ENCODE data around the gene OOSP4B.
"Not testable (repeated sequence)": the region's sequence is repeated elsewhere in the genome, so short reads cannot be mapped to it uniquely, and the experiment has no call there.

The OOSP4B gene

DNA sequence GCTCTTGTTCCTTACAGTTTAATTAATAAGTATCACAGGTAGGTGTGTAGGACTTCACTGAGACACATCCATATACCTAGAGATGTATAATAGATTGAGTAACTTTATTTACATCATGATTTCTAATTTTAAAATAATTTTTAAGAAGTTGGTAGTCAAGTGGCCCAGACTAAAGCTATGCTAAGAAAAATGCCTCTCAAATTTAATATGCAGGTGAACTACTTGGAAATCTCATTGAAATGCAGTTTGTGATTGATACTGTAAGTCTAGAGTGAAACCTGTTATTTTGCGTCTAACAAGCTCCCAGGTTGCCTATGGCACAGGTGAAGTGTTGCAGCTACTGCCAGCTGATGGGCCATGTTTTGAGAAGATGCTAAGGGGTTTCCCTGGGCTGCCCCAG is at the start of gene OOSP4B:
TSS of gene OOSP4B (plus strand) at position 301 of the 400 bp plus-strand sequence.
- no peak for DNase-seq

DNA sequence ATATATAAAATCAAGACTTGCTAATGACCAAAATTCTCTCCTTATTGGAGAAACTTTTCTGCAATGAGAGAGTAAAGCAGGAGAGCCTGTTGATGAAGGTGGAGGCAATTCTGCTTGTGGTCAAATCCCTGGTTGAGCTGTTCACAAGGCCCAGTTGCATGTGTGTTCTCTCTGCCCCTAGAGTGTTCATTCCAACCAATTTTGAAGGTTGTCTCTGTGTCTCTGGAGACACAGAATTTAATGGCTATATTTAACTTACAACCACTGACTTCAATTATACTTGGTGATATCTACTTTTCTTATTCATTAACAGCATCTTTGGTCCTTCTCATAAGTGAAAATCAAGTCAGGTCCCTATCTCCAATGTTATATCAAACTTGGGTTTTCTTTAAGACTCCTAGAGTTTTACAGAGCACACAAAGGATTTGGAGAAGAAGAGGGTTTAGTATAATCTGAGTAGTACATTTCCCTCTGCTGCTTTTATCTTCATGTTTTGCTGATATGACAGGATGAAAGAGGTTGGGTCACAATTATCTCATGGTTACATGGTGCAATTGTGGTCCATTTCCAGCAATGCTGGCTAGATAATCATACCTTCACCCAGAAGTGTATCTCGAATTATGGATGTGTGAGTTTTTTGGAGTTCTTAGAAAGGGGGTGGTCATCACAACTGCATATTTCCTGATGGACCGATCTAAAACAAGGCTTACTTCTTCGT is 49.1 kb upstream of the OOSP4B start:
- no peak for DNase-seq

DNA sequence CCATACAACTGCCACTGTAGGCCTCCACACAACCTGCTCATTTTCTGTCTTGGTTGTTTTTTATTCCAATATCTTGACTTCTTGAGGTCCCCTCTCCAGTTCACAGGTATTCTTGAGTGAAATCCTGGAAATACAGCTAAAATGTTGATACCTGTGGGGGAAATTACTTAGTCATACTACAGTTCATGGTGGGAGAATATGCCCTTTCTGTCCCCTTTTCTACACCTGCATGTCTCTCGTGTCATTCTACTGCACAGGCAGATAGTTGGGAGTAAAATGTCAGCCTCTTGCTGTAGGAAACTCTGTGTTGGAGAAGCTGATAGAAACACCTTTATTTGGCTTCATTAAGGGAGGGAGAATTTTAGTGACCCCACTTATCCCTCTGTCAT is 48.6 kb upstream of the OOSP4B start:
- no peak for DNase-seq

DNA sequence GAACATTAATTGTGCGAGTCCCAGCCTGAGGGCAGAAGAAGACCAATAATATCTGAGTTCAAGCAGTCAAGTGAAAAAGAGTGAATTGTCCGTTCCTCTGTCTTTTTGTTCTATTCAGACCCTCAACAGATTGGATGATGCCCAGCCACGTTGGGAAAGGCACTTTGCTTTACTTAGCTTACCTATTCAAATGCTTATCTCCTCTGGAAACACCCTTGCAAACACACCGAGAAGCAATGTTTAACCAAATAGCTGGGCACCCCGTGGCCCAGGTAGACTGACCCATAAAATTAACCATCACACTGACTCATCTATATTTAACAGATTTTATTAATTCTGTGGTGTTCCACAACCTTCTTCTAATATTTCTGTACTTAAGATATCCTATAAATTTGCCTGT is 43.9 kb upstream of the OOSP4B start:
- no peak for DNase-seq

DNA sequence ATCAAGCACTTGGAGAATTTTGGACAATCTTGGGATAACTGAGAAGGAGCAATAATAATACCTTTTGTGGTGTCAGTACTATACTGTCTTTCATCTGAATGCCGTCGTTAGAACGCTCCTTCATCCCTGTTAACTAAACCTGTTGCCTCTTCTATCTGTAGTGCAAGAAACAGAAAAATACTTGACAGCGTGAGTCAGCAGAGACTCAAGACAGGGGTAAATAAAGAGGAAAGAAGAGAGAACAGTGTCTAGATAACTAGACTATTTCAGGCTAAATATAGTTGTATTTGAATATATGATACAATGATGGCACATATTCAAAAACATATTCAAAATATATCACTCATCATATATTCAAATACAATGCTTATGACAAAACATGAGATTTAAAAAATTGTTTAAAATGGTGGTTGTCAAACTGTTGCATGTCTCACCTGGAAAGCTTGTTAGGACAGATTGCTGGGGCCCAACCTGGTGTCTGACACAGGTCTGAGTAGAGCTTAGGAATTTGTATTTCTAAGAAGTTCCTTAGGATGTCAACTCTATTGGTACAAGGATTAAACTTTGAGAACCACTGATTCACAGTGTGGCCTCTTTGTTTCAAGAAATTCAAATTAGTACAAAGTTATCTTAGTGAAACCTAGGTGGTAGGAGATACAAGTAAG is 35.7 kb upstream of the OOSP4B start:
- no peak for DNase-seq

DNA sequence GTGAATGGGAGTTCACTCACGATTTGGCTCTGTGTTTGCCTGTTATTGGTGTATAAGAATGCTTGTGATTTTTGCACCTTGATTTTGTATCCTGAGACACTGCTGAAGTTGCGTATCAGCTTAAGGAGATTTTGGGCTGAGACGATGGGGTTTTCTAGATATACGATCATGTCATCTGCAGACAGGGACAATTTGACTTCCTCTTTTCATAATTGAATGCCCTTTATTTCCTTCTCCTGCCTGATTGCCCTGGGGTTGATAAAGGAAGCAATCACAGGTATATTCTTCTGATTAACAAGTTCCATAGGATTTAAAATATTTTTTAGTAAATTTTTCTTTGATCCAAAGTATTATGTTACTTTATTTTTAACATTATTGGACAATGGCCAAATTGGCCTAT is 34.9 kb upstream of the OOSP4B start:
- not testable (repeated sequence) for DNase-seq

DNA sequence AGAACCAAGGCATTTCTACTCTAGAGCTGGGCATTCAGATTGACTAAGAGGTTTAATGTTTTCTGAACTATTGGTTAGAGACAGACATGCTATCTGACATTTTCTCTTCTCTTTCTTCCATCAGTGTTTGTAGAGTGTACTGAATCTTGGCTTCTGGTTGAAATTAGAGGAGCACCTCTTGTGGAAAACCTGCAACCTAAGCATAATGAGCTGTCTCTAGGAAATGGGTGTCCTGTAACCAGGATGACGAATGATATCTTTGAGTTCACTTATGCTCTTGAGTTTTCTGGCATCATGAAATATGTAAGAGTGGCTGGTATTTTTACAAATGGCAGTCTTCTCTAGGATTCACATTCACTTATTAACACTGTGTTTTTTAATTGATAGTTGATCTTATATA is 33.8 kb upstream of the OOSP4B start:
- no peak for DNase-seq

DNA sequence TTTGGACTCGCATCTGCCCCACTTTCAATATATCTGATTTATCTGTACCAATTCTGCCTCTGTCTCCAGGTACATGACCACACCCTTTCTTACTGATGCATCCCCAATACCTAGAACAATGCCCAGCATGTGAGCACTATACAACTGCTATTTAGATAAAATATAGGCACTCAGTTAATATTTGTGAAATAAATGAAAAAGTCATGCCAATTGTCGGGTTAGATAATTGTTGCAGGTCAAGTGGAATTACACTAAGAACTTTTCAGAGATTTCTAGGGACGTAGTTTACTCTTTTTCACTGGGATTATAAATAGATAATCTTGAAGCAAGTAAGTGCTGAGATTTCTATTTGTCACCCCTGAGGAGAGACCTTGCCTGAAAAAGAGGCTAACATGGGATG is 32.6 kb upstream of the OOSP4B start:
- DNase-seq: no peak

DNA sequence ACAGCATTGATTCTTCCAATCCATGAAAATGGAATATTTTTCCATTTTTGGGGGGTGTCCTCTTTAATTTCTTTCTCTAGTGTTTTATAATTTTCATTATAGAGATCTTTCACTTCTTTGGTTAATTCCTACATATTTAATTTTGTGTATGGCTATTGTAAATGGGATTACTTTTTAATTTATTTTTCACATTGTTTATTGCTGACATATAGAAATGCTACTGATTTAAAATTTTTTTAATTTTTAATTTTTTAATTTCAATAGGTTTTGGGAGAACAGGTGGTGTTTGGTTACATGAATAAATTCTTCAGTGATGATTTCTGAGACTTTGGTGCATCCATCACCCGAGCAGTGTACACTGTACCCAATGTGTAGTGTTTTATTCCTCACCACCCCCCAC is 26.6 kb upstream of the OOSP4B start:
- no peak for DNase-seq

DNA sequence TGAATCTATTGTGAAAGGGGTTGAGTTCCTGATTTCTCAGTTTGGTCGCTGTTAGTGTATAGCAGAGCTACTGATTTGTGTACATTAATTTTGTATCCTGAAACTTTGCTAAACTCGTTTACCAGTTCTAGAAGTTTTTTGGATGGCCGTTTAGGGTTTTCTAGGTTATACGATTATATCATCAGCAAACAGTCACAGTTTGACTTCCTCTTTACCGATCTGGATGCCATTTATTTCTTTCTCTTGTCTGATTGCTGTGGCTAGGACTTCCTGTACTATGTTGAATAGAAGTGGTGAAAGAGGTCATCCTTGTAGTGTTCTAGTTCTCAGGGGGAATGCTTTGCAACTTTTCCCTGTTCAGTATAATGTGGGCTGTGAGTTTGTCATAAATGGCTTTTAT is 24.6 kb upstream of the OOSP4B start:
- no peak for DNase-seq

DNA sequence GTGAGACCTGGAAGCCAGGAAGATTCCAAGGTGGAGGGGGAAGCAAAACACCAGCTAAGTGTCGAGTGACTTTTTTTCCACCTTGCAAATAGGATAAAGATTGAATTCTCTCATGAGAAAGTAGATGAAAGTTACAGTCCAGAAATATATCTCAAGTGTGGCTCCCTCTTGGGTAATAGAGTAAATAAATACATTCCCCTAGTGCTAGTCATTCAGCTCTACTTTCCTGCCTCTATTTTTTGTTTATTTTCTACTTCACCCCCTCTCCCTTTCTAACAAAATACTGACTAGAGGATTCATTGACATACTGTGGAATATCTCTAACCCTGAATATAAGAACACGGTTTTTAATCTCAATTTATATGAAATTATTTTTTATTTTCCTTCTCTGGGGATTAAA is 19.2 kb upstream of the OOSP4B start:
- DNase-seq: no peak

DNA sequence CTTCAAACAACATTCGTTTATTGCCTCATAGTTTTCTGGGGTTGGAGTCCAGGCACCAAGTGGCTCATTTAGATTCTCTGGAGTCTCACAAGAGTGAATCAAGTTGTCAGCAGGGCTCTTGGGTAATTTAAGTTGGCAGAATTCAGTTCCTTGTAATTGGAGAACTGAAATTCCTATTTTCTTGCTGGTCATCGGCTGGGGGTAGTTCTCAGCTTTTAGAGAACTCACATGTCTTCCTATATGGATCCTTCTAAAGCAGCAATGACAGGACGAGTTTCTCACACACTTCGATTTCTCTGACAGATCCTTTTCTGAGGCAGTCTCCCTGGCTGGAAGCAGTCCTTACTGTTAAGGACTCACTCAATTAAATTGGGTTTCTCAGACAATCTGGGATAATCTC is 17.3 kb upstream of the OOSP4B start:
- no peak for DNase-seq

DNA sequence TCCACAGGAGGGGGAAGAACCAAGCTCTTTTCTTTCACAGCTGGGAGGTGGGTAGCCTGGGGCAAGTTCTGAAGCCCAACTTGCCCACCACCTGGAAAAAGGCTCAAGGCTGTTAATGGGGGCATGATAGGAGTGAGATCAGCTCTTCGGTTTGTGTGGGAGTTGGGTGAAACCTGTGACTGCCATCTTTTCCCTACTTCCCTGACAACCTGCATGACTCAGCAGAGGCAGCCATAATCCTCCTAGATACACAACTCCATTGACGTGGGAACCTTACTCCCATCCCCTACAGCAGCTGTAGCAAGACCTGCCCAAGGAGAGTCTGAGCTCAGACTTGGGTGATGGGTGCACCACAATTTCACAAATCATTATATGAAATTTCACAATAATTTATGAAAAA is 13.3 kb upstream of the OOSP4B start:
- DNase-seq: no peak

DNA sequence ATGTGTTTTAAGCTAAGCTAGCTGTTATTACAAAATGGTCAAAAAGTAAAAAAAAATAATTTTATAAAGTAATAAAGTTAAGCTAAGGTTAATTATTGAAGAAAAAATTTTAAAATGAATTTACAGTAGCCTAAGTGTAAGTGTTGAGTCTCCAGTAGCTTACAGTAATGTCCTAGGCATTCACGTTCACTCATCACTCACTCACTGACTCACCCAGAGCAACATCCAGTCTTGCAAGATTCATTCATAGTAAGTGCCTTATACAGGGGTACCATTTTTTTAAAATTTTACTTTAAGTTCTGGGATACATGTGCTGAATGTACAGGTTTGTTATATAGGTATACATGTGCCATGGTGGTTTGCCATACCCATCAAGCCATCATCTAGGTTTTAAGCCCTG is 11.6 kb upstream of the OOSP4B start:
- DNase-seq: no peak

DNA sequence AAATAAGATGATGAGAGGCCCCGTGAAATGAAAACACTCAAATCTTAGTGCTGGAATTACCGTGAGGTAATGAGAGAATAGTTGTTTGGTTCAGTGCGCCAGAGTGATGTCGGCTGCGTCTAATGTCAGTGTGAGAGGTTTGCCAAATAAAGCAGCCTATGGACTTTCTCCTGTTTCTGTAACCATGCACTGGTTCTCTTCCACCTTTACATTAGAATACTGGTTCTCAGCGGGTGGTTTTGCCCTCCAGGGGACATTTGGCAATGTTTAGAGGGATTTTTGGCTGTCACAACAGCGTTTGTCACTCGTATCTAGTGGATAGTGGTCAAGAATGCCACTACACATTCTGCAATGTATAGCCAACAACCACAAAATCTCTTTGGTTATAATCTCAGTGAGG is 1.1 kb downstream of the OOSP4B start:
- no peak for DNase-seq

DNA sequence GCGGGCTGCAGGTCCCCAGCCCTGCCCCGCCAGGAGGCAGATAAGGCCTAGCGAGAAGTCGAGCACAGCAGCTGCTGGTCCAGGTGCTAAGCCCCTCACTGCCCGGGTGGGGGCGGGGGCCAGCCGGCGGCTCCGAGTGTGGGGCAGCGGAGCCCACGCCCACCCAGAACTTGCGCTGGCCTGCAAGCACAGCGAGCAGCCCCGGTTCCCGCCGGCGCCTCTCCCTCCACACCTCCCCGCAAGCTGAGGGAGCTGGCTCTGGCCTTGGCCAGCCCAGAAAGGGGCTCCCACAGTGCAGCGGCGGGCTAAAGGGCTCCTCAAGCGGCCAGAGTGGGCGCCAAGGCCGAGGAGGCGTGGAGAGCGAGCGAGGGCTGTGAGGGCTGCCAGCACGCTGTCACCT is 3.4 kb downstream of the OOSP4B start:
- DNase-seq: not testable (repeated sequence)

DNA sequence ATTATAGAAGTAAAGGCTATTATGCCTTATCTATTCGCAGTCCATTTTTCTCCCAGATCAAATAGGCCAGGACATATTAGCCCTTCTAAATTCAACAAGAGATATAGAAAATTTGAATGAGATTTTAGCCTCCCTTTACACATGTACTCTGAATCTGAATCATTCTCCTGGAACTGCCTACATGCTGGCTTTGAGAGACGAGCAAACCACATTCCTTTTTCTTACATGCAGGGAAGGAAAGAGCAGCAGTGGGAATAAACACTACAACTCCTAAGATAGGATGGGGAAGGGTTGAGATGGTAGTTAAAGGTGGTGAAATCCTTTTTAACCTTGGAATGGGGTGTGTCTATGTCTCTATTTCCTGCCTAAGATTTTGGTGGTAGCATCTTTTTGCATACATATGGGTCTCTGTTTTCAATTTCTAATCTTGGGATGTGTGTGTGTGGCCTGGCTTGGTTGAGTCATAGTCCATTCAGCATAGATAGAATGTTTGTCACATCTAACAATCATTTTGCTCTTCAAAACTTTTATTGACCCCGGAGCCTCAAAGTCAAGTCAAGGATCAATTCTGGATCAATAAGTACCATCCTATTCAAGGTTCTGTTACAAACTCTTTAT is 12.1 kb downstream of the OOSP4B start:
- no peak for DNase-seq

DNA sequence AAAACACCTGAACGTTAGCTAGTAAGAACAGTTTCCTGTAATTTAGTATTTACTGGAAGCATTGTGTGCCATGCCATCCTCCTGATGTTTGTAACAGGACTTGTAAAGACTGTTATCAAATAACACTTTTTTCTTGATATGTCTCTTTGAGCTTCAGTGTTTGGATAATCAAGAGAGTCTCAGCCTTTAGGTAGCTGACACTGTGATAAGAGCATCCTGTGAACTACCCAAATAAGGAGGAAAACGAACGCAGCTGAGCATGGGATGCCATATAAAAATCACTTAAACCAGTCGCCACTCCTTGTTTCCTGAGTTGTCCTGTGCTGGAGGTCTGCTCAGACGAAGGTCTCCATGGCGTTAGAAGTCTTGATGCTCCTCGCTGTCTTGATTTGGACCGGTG is 23.1 kb downstream of the OOSP4B start, which contains the start of gene OOSP2:
TSS of gene OOSP2 (plus strand) at position 301 of the 400 bp plus-strand sequence. CDS start at position 352, 51 bp downstream.
- DNase-seq: no peak

DNA sequence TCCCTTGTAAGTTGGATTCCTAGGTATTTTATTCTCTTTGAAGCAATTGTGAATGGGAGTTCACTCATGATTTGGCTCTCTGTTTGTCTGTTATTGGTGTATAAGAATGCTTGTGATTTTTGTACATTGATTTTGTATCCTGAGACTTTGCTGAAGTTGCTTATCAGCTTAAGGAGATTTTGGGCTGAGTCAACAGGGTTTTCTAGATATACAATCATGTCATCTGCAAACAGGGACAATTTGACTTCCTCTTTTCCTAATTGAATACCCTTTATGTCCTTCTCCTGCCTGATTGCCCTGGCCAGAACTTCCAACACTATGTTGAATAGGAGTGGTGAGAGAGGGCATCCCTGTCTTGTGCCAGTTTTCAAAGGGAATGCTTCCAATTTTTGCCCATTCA is 33.4 kb downstream of the OOSP4B start:
- DNase-seq: not testable (repeated sequence)

DNA sequence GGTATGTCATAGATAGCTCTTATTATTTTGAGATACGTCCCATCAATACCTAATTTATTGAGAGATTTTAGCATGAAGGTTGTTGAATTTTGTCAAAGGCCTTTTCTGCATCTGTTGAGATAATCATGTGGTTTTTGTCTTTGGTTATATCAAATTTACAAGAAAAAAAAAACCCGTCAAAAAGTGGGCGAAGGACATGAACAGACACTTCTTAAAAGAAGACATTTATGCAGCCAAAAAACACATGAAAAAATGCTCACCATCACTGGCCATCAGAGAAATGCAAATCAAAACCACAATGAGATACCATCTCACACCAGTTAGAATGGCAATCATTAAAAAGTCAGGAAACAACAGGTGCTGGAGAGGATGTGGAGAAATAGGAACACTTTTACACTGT is 33.9 kb downstream of the OOSP4B start:
- DNase-seq: not testable (repeated sequence)

DNA sequence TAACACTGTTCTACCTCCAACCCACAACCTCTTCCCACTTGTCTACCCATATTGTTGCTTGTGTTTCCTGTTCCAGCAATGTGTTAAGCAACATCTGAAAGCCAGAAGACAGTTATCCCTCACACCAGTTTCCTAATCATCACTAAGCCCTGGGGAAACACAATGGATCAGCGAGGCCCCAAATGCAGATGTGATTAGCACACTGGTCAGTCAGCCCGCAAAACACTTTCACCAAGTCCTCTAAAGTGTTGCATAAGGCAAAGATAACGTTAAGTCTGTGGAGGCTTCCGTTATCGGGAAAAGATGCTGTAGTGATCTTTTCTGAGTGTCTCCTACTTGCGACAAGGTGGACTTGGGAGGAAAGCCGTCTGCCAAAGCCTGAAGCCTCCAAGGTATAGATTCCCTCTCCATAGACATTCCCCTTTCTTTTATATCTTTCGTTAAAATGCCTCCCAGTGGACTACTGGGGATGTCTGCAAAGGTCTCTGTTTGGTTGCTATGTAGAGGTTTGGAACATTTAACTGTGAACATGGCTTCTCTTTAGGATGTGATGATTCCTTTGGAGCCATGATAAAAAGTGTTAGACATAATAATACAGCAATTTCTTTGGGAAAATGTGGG is 39.5 kb downstream of the OOSP4B start, which contains the start of gene MS4A3:
TSS of gene MS4A3 (plus strand) at position 317 of the 621 bp plus-strand sequence. CDS start 4,496 bp downstream, outside the sequence.
- no peak for DNase-seq

DNA sequence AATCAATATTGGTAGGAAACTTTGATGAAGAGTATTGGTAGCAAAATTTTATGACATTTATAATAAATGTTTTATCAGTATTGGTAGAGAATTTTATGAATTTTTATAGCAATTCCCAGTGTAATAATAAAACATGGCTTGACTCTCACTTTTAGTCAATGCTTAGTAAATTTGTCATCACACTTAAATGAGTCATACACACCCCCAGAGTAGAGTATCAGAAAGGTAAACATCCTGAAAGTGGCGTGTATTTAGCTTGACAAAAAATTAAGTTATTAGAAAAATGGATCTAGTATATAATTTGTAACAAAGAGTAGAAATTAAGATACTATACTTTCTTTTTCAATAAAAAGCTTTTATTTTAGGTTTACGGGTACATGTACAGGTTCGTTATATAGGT is 42.1 kb downstream of the OOSP4B start:
- no peak for DNase-seq

DNA sequence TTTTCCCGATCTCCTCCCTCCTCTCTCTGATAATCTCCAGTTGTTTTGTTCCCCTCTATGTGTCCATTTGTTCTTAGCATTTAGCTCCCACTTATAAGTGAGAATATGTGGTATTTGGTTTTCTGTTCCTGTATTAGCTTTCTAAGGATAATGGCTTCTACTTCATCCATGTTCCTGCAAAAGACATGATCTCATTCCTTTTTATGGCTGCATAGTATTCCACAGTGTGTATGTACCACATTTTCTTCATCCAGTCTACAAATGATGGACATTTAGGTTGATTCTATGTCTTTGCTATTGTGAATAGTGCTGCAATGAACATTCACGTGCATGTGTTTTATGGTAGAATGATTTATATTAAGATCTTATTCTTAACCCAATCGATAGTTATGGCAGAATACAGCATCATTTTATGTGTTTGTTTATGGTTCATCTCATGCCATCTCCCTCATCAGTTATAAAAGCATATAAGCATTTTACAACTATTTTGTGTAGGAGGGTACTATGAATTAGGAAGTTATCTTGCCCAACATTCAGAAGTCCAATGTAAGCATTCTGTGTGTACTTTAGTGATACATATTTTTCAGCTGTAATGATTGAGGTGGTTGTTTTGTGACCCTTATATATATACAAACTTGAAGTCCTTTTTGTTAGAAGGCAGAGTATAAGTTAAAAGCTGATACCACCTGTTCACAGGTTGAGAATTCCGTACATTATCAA is 42.7 kb downstream of the OOSP4B start:
- DNase-seq: no peak
